Panc1 (cell line): ENCODE data around the gene CNNM4. TPM values are rescaled to one million over a fixed set of nuclear protein-coding genes. Genes with fewer than 3 reads are reported as not detected.

Experiments used
- ATAC-seq: fragments of 200-7000 bp; cut with Tn5 transposase; 2 replicates; pipeline ENCODE4 v1.9.1; 2020; ENCODE audit warnings: mild to moderate bottlenecking, moderate library complexity
- BruUV-seq: library from RNA; stranded (reverse); fragments of 400-500 nt; replicated peaks from 2 replicates; lab custom pipeline; 2021; lab: Mats Ljungman, UMichigan
- CTCF ChIA-PET: fragments of 300-600 bp; sonication (Branson Sonifier 250); formaldehyde crosslinking; loops from one replicate; lab custom pipeline; 2022; ENCODE audit warnings: antibody characterized with exemption; lab: Charles Lee
- POLR2A ChIA-PET: fragments of 300-600 bp; sonication (Branson Sonifier 250); formaldehyde crosslinking; loops from one replicate; lab custom pipeline; 2022; ENCODE audit warnings: antibody characterized with exemption; lab: Charles Lee
- DNase-seq: peaks from one replicate; pipeline ENCODE4 v3.0.0-alpha.2; 2010; ENCODE audit warnings: low read depth, low spot score
- H3K27ac ChIP-seq: 2 replicates; pipeline ENCODE4 v1.5.1; 2011; ENCODE audit warnings: mild to moderate bottlenecking, low read length, inconsistent platforms
- H3K27me3 ChIP-seq: fragments of 200-500 bp; sonication (Bioruptor generic); 2 replicates; pipeline ENCODE4 v1.6.0; 2014; ENCODE audit warnings: low read length, inconsistent platforms; ENCODE audit not compliant: control insufficient read depth, insufficient read depth
- H3K36me3 ChIP-seq: fragments of 200-500 bp; sonication (Bioruptor generic); 2 replicates; pipeline ENCODE4 v1.5.1; 2014; ENCODE audit warnings: inconsistent platforms, mild to moderate bottlenecking, low read length, moderate library complexity; ENCODE audit not compliant: control insufficient read depth, insufficient read depth
- H3K4me1 ChIP-seq: 2 replicates; pipeline ENCODE4 v1.5.1; 2011; ENCODE audit warnings: inconsistent platforms, mild to moderate bottlenecking, low read length, moderate library complexity; ENCODE audit not compliant: control insufficient read depth, insufficient read depth
- H3K4me3 ChIP-seq, 2 experiments: 2 replicates each; pipeline ENCODE4 v1.5.1; 2011 to 2012; ENCODE audit warnings: low read depth in 2 of 2, low read length in 2 of 2, mild to moderate bottlenecking in 2 of 2, inconsistent platforms in 1 of 2, moderate library complexity in 1 of 2
- H3K9me3 ChIP-seq: fragments of 200-500 bp; sonication (Bioruptor generic); 2 replicates; pipeline ENCODE4 v1.5.1; 2014; ENCODE audit warnings: low read depth, mild to moderate bottlenecking, inconsistent platforms, low read length, moderate library complexity; ENCODE audit not compliant: control insufficient read depth, insufficient read depth
- POLR2AphosphoS5 ChIP-seq: IDR thresholded peaks from 2 replicates; pipeline ENCODE4 v1.6.1; 2012; ENCODE audit warnings: mild to moderate bottlenecking, low read depth, low read length, moderate library complexity
- SIN3A ChIP-seq: IDR thresholded peaks from 2 replicates; pipeline ENCODE4 v1.6.1; 2012; ENCODE audit warnings: low read depth, mild to moderate bottlenecking, low read length, moderate library complexity, borderline replicate concordance; ENCODE audit not compliant: insufficient read depth
- TCF7L2 ChIP-seq: IDR thresholded peaks from 2 replicates; pipeline ENCODE4 v1.6.1; 2011; ENCODE audit warnings: mild to moderate bottlenecking, low read depth, low read length, inconsistent platforms
- in situ Hi-C: cut with HindIII; loops from 2 replicates; pipeline ENCODE4 v1.10.0; 2016; ENCODE audit warnings: low sequenced_read_pairs, low pct_unique_long_range_greater_than_20kb
- intact Hi-C: fragments of 100-400 bp; cut with micrococcal nuclease; formaldehyde crosslinking; loops from one replicate; pipeline ENCODE4 v1.10.0; 2022; ENCODE audit not compliant: unreplicated experiment
- total RNA-seq: library from RNA; stranded (reverse); gene quantifications from one replicate; pipeline ENCODE4 v1.2.1, GENCODE V29; 2021; ENCODE audit not compliant: unreplicated experiment
- TF ChIP-seq, protein P1 (sequence below), 2 experiments: IDR thresholded peaks; 2 replicates each; pipeline ENCODE4 v1.6.1; 2011 to 2012; ENCODE audit warnings: low read depth in 2 of 2, control low read depth in 1 of 2, low read length in 1 of 2, mild to moderate bottlenecking in 1 of 2, moderate library complexity in 1 of 2; ENCODE audit not compliant: insufficient read depth in 1 of 2
- TF ChIP-seq, protein P2 (sequence below): fragments of 450-650 bp; IDR thresholded peaks from 2 replicates; pipeline ENCODE4 v1.5.1; 2017; ENCODE audit warnings: mild to moderate bottlenecking

Gene CNNM4
- total RNA-seq, 1 experiment from 2014 or later, result 15.7 TPM

DNA sequence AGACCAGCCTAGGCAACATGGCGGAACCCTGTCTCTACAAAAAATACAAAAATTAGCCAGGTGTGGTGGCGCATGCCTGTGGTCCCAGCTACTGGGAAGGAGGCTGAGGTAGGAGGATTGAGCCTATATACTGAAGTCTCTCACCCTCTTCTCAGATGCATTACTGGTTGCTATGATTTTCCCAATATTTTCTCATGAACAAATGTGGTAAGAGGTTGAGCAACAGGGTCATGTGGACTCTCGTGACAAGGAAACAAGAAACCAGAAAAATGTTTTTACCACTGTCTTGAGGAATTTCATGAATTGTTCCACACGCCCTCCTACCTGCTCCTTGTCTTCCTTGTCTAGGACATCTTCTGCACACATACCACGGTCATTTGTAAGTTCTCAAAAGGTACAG, 33.3 kb upstream of the CNNM4 start:
- H3K9me3 ChIP-seq, result no peaks in the 10 kb centered on the region
- POLR2A ChIA-PET, result no interaction called here
- no peaks in the 10 kb centered on the region for H3K4me1 ChIP-seq
- CTCF ChIA-PET, result no interaction called here
- TSS peak; percentile 28 for BruUV-seq
- no peak overlapping the region for H3K4me3 ChIP-seq
- DNase-seq (no peak), ATAC-seq (no peak)
- TF ChIP-seq POLR2AphosphoS5, result no peak
- no peak for TF ChIP-seq TCF7L2
- TF ChIP-seq SIN3A, result no peak
- TF ChIP-seq, protein P1, sequence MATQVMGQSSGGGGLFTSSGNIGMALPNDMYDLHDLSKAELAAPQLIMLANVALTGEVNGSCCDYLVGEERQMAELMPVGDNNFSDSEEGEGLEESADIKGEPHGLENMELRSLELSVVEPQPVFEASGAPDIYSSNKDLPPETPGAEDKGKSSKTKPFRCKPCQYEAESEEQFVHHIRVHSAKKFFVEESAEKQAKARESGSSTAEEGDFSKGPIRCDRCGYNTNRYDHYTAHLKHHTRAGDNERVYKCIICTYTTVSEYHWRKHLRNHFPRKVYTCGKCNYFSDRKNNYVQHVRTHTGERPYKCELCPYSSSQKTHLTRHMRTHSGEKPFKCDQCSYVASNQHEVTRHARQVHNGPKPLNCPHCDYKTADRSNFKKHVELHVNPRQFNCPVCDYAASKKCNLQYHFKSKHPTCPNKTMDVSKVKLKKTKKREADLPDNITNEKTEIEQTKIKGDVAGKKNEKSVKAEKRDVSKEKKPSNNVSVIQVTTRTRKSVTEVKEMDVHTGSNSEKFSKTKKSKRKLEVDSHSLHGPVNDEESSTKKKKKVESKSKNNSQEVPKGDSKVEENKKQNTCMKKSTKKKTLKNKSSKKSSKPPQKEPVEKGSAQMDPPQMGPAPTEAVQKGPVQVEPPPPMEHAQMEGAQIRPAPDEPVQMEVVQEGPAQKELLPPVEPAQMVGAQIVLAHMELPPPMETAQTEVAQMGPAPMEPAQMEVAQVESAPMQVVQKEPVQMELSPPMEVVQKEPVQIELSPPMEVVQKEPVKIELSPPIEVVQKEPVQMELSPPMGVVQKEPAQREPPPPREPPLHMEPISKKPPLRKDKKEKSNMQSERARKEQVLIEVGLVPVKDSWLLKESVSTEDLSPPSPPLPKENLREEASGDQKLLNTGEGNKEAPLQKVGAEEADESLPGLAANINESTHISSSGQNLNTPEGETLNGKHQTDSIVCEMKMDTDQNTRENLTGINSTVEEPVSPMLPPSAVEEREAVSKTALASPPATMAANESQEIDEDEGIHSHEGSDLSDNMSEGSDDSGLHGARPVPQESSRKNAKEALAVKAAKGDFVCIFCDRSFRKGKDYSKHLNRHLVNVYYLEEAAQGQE (IDR thresholded peaks at IDR 0.05; ENCODE audit: insufficient read depth in 1 of 2, low read depth in 2 of 2, low read length in 1 of 2), result no peak
- TF ChIP-seq, protein P2, sequence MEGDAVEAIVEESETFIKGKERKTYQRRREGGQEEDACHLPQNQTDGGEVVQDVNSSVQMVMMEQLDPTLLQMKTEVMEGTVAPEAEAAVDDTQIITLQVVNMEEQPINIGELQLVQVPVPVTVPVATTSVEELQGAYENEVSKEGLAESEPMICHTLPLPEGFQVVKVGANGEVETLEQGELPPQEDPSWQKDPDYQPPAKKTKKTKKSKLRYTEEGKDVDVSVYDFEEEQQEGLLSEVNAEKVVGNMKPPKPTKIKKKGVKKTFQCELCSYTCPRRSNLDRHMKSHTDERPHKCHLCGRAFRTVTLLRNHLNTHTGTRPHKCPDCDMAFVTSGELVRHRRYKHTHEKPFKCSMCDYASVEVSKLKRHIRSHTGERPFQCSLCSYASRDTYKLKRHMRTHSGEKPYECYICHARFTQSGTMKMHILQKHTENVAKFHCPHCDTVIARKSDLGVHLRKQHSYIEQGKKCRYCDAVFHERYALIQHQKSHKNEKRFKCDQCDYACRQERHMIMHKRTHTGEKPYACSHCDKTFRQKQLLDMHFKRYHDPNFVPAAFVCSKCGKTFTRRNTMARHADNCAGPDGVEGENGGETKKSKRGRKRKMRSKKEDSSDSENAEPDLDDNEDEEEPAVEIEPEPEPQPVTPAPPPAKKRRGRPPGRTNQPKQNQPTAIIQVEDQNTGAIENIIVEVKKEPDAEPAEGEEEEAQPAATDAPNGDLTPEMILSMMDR, result no peak
- H3K27ac ChIP-seq, result no peak overlapping the region
- intact Hi-C loops, result no loop called here
- H3K36me3 ChIP-seq, result peaks cover 5% of the 10 kb centered on the region; the same call in 1 of the 2 replicates
- in situ Hi-C loops, result no loop called here
- H3K27me3 ChIP-seq, result no peaks in the 10 kb centered on the region

DNA sequence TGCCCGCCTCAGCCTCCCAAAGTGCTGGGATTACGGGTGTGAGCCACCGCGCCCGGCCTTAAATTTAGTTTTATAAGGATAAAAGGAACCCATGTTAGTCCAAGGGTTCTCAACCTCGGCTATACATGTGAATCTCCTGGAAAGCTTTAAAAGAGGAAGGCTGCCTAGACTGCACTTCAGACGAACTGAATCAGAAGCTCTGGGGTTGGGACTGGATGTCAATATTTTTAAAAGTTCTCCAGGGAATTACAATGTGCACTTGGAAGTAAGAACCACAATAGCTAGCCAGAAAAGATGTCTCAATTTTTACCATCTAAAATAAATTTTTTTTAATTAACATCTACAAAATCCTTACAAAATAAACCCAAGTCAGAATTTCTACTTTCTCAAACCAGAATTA, 31.0 kb upstream of the CNNM4 start:
- BruUV-seq, result TSS peak; percentile 36
- ChIA-PET CTCF (no interaction called here), POLR2A (no interaction called here)
- intact Hi-C loops, result no loop called here
- TF ChIP-seq, protein P1 (IDR thresholded peaks at IDR 0.05; ENCODE audit: insufficient read depth in 1 of 2, low read depth in 2 of 2, low read length in 1 of 2), result no peak
- TF ChIP-seq SIN3A, result no peak
- TF ChIP-seq, protein P2, result no peak
- no peak for TF ChIP-seq POLR2AphosphoS5
- TF ChIP-seq TCF7L2, result no peak
- Histone ChIP-seq H3K36me3 (peaks cover 17% of the 10 kb centered on the region), H3K4me3 (no peak overlapping the region), H3K27ac (no peak overlapping the region), H3K4me1 (no peaks in the 10 kb centered on the region), H3K9me3 (no peaks in the 10 kb centered on the region), H3K27me3 (no peaks in the 10 kb centered on the region)
- ATAC-seq (no peak), DNase-seq (no peak)
- in situ Hi-C loops, result no loop called here
